B cell (primary cell): ENCODE data around the gene ITPR3.

ENCODE experiments used
- CTCF ChIP-seq: fragments of 200-600 bp; IDR thresholded peaks from one replicate; pipeline ENCODE4 v1.8.0; 2022; ENCODE audit warnings: antibody characterized with exemption, mild to moderate bottlenecking
- EZH2 ChIP-seq: IDR thresholded peaks from 2 replicates; pipeline ENCODE4 v1.6.1; 2012; ENCODE audit warnings: borderline replicate concordance, low read depth, mild to moderate bottlenecking, moderate library complexity, low read length; ENCODE audit not compliant: insufficient read depth, poor library complexity, severe bottlenecking

GRCh38 chr6:33691456-33692077 is 70.4 kb downstream of the ITPR3 start:
- TF ChIP-seq CTCF = no peak
- no peak for TF ChIP-seq EZH2
